Fibroblast of villous mesenchyme (primary cell): ENCODE measurements around the gene MDFIC. TPM values are rescaled to one million over a fixed set of nuclear protein-coding genes. Genes with fewer than 3 reads are reported as not detected.

Source experiments
- DNase-seq: peaks from one replicate; pipeline ENCODE4 v3.0.0-alpha.2; 2010; ENCODE audit warnings: low read depth
- H3K4me3 ChIP-seq: 2 replicates; pipeline ENCODE4 v1.5.1; 2011; ENCODE audit warnings: low read depth, mild to moderate bottlenecking, low read length
- total RNA-seq: library from RNA; depleted of rRNA; stranded (reverse); fragments of >200 nt; gene quantifications from 2 replicates; pipeline ENCODE4 v1.2.3, GENCODE V29; 2012
- TF ChIP-seq, protein P1 (sequence below): IDR thresholded peaks from 2 replicates; pipeline ENCODE4 v1.5.1; 2012; ENCODE audit warnings: low read depth, mild to moderate bottlenecking, low read length; ENCODE audit not compliant: insufficient read depth

The MDFIC gene
- total RNA-seq, 1 donor: 39.3 TPM

DNA sequence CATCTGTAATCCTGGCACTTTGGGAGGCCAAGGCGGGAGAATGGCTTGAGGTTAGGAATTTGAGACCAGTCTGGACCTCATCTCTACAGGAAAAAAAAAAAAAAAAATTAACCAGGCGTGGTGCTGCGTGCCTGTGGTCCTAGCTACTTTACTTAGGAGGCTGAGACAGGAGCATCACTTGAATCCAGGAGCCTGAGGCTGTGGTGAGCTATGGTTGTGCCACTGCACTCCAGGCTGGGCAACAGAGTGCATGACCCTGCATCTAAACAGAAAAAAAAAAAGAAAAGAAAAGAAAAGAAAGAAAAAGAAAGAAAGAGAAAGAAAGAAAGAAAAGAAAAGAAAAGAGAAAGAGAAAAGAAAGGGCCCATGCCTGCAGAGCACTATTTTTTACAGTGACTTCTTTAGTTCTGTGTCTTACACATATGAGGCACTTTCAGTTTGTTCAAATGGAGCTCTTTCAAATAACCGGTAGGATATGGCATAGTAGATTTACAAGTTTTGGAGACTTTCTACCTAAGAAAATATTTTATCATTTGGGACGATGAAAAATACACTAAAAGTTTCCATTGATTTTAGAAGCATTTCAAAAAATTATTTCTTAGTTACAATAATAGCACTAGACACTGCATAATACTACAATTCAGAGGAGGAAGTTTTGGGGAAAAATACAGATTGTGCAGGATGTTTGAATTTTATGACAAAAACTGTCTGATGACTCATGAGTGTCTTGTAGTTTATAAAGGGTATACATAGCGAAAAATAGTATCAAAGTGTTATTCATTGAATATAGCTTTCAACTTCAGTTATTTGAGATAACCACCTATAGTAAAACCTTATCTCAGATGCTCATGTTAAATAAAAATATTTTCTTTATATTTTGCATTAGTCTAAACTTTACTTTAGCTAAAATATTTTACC is 75.9 kb downstream of the MDFIC start:
- no peak for DNase-seq
- H3K4me3 ChIP-seq: no peak overlapping the region
- TF ChIP-seq, protein P1, sequence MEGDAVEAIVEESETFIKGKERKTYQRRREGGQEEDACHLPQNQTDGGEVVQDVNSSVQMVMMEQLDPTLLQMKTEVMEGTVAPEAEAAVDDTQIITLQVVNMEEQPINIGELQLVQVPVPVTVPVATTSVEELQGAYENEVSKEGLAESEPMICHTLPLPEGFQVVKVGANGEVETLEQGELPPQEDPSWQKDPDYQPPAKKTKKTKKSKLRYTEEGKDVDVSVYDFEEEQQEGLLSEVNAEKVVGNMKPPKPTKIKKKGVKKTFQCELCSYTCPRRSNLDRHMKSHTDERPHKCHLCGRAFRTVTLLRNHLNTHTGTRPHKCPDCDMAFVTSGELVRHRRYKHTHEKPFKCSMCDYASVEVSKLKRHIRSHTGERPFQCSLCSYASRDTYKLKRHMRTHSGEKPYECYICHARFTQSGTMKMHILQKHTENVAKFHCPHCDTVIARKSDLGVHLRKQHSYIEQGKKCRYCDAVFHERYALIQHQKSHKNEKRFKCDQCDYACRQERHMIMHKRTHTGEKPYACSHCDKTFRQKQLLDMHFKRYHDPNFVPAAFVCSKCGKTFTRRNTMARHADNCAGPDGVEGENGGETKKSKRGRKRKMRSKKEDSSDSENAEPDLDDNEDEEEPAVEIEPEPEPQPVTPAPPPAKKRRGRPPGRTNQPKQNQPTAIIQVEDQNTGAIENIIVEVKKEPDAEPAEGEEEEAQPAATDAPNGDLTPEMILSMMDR: no peak

DNA sequence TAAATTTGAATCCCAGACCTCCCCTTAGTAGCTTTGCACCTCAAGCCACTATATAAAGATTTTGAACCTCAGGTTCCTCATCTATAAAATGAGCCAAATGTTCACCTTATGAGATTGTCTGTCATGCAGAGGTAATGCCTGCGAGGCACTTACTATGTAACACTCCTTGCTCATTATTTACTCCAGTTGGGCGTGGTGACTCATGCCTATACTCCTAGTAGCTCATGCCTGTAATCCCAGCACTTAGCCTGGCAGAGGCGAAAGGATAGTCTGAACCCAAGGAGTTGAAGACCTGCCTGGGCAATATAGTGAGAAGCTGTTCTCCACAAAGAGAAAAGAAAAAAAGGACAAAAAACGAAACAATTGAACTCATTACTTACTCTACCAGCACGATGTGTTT is 82.2 kb downstream of the MDFIC start:
- DNase-seq: no peak
- TF ChIP-seq, protein P1: no peak
- no peak overlapping the region for H3K4me3 ChIP-seq

DNA sequence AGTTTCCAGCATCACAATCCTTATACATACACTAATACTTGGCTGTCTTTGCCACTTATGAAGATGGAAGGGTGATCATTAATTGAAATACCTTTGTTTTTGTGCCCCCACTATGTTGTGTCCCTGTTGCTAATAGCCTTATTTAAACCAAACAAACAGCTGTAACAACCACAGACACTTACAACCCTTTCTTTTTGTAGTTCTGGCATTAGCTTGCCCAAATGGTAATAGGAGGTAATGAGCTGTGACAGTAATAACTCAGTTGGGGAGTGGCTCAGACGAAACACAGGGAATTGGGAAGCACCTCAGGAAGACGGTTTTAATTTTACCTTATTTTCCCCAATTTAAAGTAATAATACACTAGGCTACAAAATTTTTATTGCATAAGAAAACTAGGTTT is 83.4 kb downstream of the MDFIC start:
- H3K4me3 ChIP-seq: no peak overlapping the region
- TF ChIP-seq, protein P1: no peak
- no peak for DNase-seq

DNA sequence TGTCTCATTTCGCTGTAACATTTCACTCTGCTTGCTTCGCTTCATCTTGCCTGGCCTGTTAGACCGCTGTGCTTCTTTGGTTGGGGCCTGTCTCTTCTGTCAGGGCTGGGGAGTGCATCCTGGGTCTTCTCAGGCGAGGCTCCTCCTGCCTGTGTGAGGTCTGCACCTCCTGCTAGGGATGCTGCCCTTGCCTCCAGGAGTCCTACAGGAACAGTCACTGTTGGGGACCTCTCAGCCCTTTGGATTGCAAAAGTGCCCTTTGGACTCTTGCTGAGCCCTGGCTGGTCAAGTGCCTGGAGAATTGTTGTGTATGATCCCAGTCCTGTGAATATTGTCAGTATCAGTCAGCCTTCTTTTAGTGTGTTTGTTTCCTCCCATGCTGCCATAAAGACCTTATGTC is 84.1 kb downstream of the MDFIC start:
- no peak for DNase-seq
- TF ChIP-seq, protein P1: no peak
- no peak overlapping the region for H3K4me3 ChIP-seq

DNA sequence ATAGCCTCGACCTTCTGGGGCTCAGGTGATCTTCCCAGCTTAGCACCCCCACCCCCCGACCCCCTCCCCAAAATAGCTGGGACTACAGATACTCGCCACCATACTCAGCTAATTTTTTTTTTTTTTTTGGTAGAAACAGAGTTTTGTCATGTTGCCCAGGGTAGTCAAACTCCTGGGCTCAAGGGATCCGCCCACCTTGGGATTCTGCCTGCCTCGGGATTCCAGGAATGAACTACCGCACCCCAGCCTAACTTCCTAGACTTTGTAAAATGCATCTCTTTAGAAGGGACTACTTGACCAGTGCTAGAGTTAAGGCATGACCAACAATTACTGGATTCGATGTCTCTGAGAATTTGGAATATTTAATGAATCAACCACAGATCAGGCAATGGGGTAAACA is 85.9 kb downstream of the MDFIC start:
- no peak for DNase-seq
- TF ChIP-seq, protein P1: no peak

DNA sequence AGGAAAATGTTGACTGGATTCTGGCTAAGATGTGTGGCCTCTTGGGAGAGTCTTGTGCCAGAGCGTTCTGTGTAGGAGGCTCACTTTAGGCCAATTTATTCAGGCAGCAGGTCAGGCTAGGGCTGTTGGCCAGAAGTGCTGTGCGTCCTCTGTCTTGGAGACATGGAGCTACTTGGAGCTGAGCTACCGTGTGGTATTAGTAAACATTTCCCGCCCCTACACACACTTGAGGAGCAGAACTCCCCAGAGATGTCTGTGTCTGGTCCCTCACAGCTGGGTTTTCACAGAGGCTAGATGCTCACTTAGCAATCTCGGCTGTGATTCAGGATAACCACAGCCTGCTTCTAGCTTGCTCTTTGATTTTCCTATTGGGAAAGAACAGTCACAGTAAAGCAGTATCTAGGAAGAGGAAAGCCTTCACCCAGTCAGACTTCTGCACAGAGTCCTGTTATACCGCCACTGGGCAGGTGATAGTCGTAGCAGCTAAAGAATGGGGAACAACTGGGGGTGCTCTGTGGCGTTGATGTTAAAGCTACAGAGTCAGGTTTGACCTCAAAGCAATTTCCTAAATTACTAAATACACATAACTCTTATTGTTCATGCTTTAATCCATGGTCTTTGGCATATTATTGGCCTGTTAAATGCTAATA is 86.7 kb downstream of the MDFIC start:
- DNase-seq: peak; percentile 86
- TF ChIP-seq, protein P1: no peak

More for the DNA sequence above, 85.9 kb downstream of the MDFIC start:
- no peak overlapping the region for H3K4me3 ChIP-seq

More for the DNA sequence above, 86.7 kb downstream of the MDFIC start:
- no peak overlapping the region for H3K4me3 ChIP-seq
